Airway epithelial cell (primary cell): ENCODE data around the gene FAM110A. TPM values are rescaled to one million over a fixed set of nuclear protein-coding genes. Genes with fewer than 3 reads are reported as not detected.

Experiments
- total RNA-seq: library from RNA; depleted of rRNA; stranded (reverse); fragments of >200 nt; gene quantifications from 2 replicates; pipeline ENCODE4 v1.2.3, GENCODE V29; 2015

Gene FAM110A
- 29.8 and 31.1 TPM in 2 replicates for total RNA-seq

GRCh38 chr20:833450-834150 is at the start of gene FAM110A:
FAM110A (plus strand) TSS chr20:833715; CDS start chr20:844805, 11,090 bp downstream.

Other genes with a start within 250 kb of the FAM110A start
- gene TCF15, start 223.4 kb upstream of the FAM110A start, total RNA-seq = not detected in 2 replicates
- 63.5 and 75.2 TPM in 2 replicates for gene SRXN1, start 180.5 kb upstream of the FAM110A start, total RNA-seq
- gene SCRT2, start 157.9 kb upstream of the FAM110A start, total RNA-seq = not detected in 2 replicates
- gene SLC52A3, start 65.2 kb upstream of the FAM110A start, total RNA-seq = 0.42 and 0.71 TPM in 2 replicates
- gene ANGPT4, start 82.6 kb downstream of the FAM110A start, total RNA-seq = not detected in 2 replicates
- not detected in 2 replicates for gene RSPO4, start 168.6 kb downstream of the FAM110A start, total RNA-seq